Mucosa of descending colon (tissue), 3 donors: ENCODE measurements around the gene TAGLN. TPM values are rescaled to one million over a fixed set of nuclear protein-coding genes. Genes with fewer than 3 reads are reported as not detected.
A peak's percentile ranks its signal among the peaks of the same experiment; 100 is the strongest.
"Not testable (repeated sequence)": the region's sequence is repeated elsewhere in the genome, so short reads cannot be mapped to it uniquely, and the experiment has no call there.

ENCODE experiments used
- ATAC-seq: fragments of 200-7000 bp; cut with Tn5 transposase; one replicate; pipeline ENCODE4 v1.9.1; 2020; ENCODE audit warnings: mild to moderate bottlenecking, moderate library complexity
- DNase-seq, 3 donors: peaks; one replicate each; pipeline ENCODE4 v3.0.0-alpha.2; 2020
- H3K36me3 ChIP-seq: fragments of 200-600 bp; one replicate; pipeline ENCODE4 v1.8.0; 2021; ENCODE audit warnings: low read depth, mild to moderate bottlenecking
- H3K4me1 ChIP-seq: fragments of 200-600 bp; one replicate; pipeline ENCODE4 v1.8.0; 2021; ENCODE audit warnings: low read depth, mild to moderate bottlenecking
- H3K4me3 ChIP-seq: fragments of 200-600 bp; one replicate; pipeline ENCODE4 v1.8.0; 2021; ENCODE audit warnings: mild to moderate bottlenecking
- H3K9me3 ChIP-seq: fragments of 200-600 bp; one replicate; pipeline ENCODE4 v1.8.0; 2021; ENCODE audit warnings: mild to moderate bottlenecking
- CTCF ChIP-seq: fragments of 200-600 bp; IDR thresholded peaks from one replicate; pipeline ENCODE4 v1.8.0; 2022; ENCODE audit warnings: antibody characterized with exemption, mild to moderate bottlenecking
- intact Hi-C, 2 donors: fragments of 100-400 bp; cut with DNase I in 1 of 2; cut with micrococcal nuclease in 1 of 2; formaldehyde crosslinking; loops; one replicate each; pipeline versions ENCODE4 v1.11.0 to v1.11.1; 2022; cut with DNase I, micrococcal nuclease
- total RNA-seq, 3 donors: library from RNA; stranded (reverse); fragmentation: NEBNext Ultra II Directional in 2 of 3; extraction: Animal tissue kit (Norgen Biotek cat#: 25700) in 2 of 3; gene quantifications; one replicate each; pipeline versions ENCODE4 v1.2.1 to v1.2.4, GENCODE V29; 2021 to 2023
- donor health status: DM: no; HTN: no; CAD: no; lungs with moderate emphysema.
- donor health status: DM: no; HTN: no; CAD: no.
- donor health status: DM: no; HTN: yes; CAD: no.

TAGLN gene
- total RNA-seq, 3 donors from 2014 or later = 126 to 3,893 (median 593) TPM

DNA sequence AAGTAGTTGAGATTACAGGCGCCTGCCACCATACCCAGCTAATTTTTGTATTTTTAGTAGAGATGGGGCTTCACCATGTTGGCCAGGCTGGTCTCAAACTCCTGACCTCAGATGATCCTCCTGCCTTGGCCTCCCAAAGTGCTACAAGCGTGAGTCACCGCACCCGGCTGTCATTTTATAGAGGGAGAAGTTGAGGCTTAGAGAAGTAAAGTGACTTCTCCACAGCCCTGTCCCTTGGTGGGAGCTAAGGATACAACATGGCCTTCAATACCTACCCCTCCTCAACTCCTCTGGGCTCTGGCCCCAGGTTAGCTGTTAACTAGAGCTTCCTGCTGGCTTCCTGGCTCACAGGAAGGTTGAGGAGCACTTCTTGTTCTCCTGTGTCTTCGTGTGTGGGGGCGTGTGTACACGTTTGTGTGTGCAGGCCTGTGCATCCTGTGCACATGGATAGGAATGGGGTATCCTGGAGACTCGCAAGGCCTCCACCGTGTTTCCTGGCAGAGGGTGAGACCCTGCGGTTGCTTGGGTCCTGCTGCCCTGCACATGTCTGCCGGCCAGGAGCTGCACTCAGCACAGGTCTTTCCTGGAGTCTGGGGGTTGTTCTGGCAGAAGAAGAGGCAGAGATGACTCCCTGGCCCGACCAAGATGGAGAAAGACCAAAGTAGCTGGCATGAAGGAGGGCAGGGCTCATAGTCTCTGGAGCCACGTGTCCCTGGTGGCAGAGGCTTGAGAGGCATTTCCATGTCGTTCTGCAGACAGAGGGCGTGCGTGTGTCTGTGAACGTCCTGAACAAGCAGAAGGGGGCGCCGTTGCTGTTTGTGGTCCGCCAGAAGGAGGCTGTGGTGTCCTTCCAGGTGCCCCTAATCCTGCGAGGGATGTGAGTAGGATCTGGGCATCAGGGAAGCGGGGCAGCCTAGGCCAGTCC lies 18.2 kb upstream of the TAGLN start:
- peak; percentile 62 for TF ChIP-seq CTCF
- Histone ChIP-seq H3K9me3 (no peaks in the 10 kb centered on the region), H3K36me3 (no peaks in the 10 kb centered on the region), H3K4me3 (no peak overlapping the region), H3K4me1 (peaks cover 41% of the 10 kb centered on the region)
- intact Hi-C loops = no loop called here
- DNase-seq (peak; percentile 83 to 88 (median 84)), ATAC-seq (peak; percentile 65)

DNA sequence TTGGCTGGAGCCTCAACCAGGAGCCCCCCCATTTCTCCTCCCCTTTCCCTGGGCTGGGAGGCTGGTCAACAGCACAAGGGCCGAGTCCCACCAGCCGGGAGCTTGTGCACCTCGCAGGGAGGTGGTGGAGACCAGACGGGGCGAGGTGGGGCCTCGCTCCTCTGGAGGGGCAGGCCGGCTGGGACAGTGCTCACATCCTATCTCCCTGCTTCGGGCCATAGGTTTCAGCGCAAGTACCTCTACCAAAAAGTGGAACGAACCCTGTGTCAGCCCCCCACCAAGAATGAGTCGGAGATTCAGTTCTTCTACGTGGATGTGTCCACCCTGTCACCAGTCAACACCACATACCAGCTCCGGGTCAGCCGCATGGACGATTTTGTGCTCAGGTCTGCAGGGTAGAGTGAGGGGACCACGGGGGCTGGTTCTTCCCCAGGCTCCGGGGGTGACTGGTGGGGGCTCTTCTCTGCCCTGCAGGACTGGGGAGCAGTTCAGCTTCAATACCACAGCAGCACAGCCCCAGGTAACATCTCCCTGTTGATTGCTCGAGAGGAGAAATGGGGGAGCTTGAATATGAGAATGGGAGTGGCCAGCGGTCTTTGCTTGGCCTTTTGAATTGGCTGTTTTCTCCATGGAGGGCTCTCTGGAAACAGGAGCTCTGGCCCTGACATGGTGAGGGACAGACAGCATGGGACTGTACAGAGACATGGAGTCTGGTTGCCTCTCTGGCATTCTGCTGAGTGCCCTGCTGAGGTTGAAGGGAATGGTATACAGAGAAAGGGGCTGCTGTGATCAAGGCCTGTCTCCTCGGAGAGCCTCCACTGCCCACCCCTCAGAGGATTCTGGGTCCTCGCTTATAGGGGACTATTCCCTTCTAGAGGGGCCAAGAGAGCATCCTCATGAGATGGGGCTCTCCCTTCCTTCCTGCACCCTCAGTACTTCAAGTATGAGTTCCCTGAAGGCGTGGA lies 17.3 kb upstream of the TAGLN start:
- no peaks in the 10 kb centered on the region for H3K9me3 ChIP-seq
- DNase-seq (peak in 2 of 3 donors; percentile 7 to 33), ATAC-seq (no peak)
- TF ChIP-seq CTCF = no peak
- no peak overlapping the region for H3K4me3 ChIP-seq
- intact Hi-C loops = no loop called here
- no peaks in the 10 kb centered on the region for H3K36me3 ChIP-seq
- H3K4me1 ChIP-seq = peaks cover 41% of the 10 kb centered on the region

GRCh38 chr11:117182551-117182935 lies 16.6 kb upstream of the TAGLN start:
- Histone ChIP-seq H3K9me3 (no peaks in the 10 kb centered on the region), H3K4me3 (no peak overlapping the region), H3K4me1 (peaks cover 37% of the 10 kb centered on the region), H3K36me3 (no peaks in the 10 kb centered on the region)
- intact Hi-C loops = no loop called here
- no peak for TF ChIP-seq CTCF
- DNase-seq (peak in 1 of 3 donors; percentile 4), ATAC-seq (no peak)

- ATAC-seq, H3K36me3 ChIP-seq, H3K9me3 ChIP-seq, intact Hi-C loops, H3K4me3 ChIP-seq, DNase-seq: not testable (repeated sequence)
- peaks cover 31% of the 10 kb centered on the region for H3K4me1 ChIP-seq
Measured at GRCh38 chr11:117183178-117183577, 16.0 kb upstream of the TAGLN start.

GRCh38 chr11:117183724-117184349 lies 15.3 kb upstream of the TAGLN start:
- Histone ChIP-seq H3K36me3 (peaks cover under 1% of the 10 kb centered on the region), H3K4me1 (peaks cover 27% of the 10 kb centered on the region), H3K9me3 (no peaks in the 10 kb centered on the region), H3K4me3 (no peak overlapping the region)
- TF ChIP-seq CTCF = no peak
- ATAC-seq (peak; percentile 30), DNase-seq (peak; percentile 32 to 55 (median 47))
- intact Hi-C loops = no loop called here
